K562 (cell line): ENCODE results near the gene GALNT15. TPM values are rescaled to one million over a fixed set of nuclear protein-coding genes. Genes with fewer than 3 reads are reported as not detected.

Source experiments
- CBX3 ChIP-seq, 2 experiments: IDR thresholded peaks; 1 replicate in 1 of 2; 2 replicates in 1 of 2; pipeline ENCODE4 v1.6.1; 2012; ENCODE audit warnings: inconsistent platforms in 2 of 2, low read length in 2 of 2, borderline replicate concordance in 1 of 2, control low read depth in 1 of 2
- MAZ ChIP-seq, 2 experiments: fragments of 450-650 bp in 1 of 2; sonication (generic) in 1 of 2; formaldehyde crosslinking; IDR thresholded peaks in 1 of 2; conservative IDR thresholded peaks in 1 of 2; 2 replicates each; pipeline versions ENCODE4 v1.4.0 to v1.5.0; 2020; ENCODE audit warnings: mild to moderate bottlenecking in 1 of 2, missing genetic modification reagents in 1 of 2
- NCOA2 ChIP-seq, 2 experiments: fragments of 450-650 bp; IDR thresholded peaks; 2 replicates each; pipeline ENCODE4 v1.6.1; 2018; ENCODE audit warnings: mild to moderate bottlenecking in 2 of 2, moderate library complexity in 1 of 2; ENCODE audit not compliant: partially characterized antibody in 2 of 2
- SP1 ChIP-seq: sonication (generic); formaldehyde crosslinking; IDR thresholded peaks from 2 replicates; pipeline ENCODE4 v1.8.1; 2022; ENCODE audit warnings: mild to moderate bottlenecking, missing genetic modification reagents
- SRSF7 ChIP-seq: fragments of 200-400 bp; formaldehyde crosslinking; optimal IDR thresholded peaks from 2 replicates; pipeline ENCODE3; 2017; ENCODE audit warnings: mild to moderate bottlenecking, low read depth, low read length
- YBX1 ChIP-seq: fragments of 450-650 bp; IDR thresholded peaks from 2 replicates; pipeline ENCODE4 v1.7.1; 2016; ENCODE audit warnings: mild to moderate bottlenecking
- ZNF436 ChIP-seq: fragments of 250-450, 450-650 bp; sonication (Bioruptor Pico); formaldehyde crosslinking; IDR thresholded peaks from 2 replicates; pipeline ENCODE4 v1.7.0; 2020; ENCODE audit warnings: mild to moderate bottlenecking
- ZNF75A ChIP-seq: fragments of 450-650 bp; formaldehyde crosslinking; IDR thresholded peaks from 2 replicates; pipeline ENCODE4 v1.4.0; 2020; ENCODE audit warnings: mild to moderate bottlenecking
- polyA plus RNA-seq, 8 experiments: library from polyadenylated mRNA; depleted of rRNA in 4 of 8; stranded (reverse) in 5 of 8; unstranded in 3 of 8; fragments of >200 nt; fragmentation: Nextera tagmentation in 2 of 8; fragmentation: Illumina TruSeq in 1 of 8; extraction: Ambion mirVana in 2 of 8; extraction: Trizol in 1 of 8; gene quantifications; 2 replicates each; pipeline versions ENCODE4 v1.2.1 to v1.2.3, GENCODE V29; 2011 to 2014; ENCODE audit warnings: inconsistent platforms in 1 of 8, missing spikeins in 1 of 8
- total RNA-seq, 7 experiments: library from RNA; depleted of rRNA in 6 of 7; stranded (reverse); fragments of >200 nt in 6 of 7; fragmentation: Illumina TruSeq in 2 of 7; extraction: Trizol in 2 of 7; gene quantifications; 2 replicates each; pipeline versions ENCODE4 v1.2.1 to v1.2.3, GENCODE V29; 2011 to 2021; ENCODE audit warnings: low replicate concordance in 1 of 7
- TF ChIP-seq, protein P1 (sequence below): IDR thresholded peaks from 3 replicates; pipeline ENCODE4 v1.6.1; 2011; ENCODE audit warnings: borderline replicate concordance, mild to moderate bottlenecking, moderate library complexity; ENCODE audit not compliant: insufficient read length; ENCODE audit errors: extremely low read depth

The GALNT15 gene
- total and polyA plus RNA-seq, 9 of the 15 experiments (the other 6 are each of a cell fraction or from before 2014, with no cell fraction given) = not detected

GRCh38 chr3:16279010-16279801, 104.7 kb downstream of the GALNT15 start (continued):
- TF ChIP-seq, protein P1, sequence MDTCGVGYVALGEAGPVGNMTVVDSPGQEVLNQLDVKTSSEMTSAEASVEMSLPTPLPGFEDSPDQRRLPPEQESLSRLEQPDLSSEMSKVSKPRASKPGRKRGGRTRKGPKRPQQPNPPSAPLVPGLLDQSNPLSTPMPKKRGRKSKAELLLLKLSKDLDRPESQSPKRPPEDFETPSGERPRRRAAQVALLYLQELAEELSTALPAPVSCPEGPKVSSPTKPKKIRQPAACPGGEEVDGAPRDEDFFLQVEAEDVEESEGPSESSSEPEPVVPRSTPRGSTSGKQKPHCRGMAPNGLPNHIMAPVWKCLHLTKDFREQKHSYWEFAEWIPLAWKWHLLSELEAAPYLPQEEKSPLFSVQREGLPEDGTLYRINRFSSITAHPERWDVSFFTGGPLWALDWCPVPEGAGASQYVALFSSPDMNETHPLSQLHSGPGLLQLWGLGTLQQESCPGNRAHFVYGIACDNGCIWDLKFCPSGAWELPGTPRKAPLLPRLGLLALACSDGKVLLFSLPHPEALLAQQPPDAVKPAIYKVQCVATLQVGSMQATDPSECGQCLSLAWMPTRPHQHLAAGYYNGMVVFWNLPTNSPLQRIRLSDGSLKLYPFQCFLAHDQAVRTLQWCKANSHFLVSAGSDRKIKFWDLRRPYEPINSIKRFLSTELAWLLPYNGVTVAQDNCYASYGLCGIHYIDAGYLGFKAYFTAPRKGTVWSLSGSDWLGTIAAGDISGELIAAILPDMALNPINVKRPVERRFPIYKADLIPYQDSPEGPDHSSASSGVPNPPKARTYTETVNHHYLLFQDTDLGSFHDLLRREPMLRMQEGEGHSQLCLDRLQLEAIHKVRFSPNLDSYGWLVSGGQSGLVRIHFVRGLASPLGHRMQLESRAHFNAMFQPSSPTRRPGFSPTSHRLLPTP = no peak
- no peak for TF ChIP-seq NCOA2 (IDR thresholded peaks at IDR 0.05; ENCODE audit: partially characterized antibody in 2 of 2)
- no peak for TF ChIP-seq ZNF436
- no peak for TF ChIP-seq SP1 (CRISPR knock-in tag)
- TF ChIP-seq YBX1 = no peak
- TF ChIP-seq MAZ (CRISPR knock-in tag; conservative IDR thresholded peaks at IDR 0.05 in 1 of 2, IDR thresholded peaks at IDR 0.05 in 1 of 2) = no peak
- no peak for TF ChIP-seq SRSF7
- no peak for TF ChIP-seq CBX3 (IDR thresholded peaks at IDR 0.05; ENCODE audit: borderline replicate concordance in 1 of 2, low read length in 2 of 2)
- no peak for TF ChIP-seq ZNF75A (CRISPR knock-in tag)
